Mucosa of descending colon (tissue), 3 donors: ENCODE results near the gene EFHC2. TPM values are rescaled to one million over a fixed set of nuclear protein-coding genes. Genes with fewer than 3 reads are reported as not detected.

Experiments
- ATAC-seq: fragments of 200-7000 bp; cut with Tn5 transposase; one replicate; pipeline ENCODE4 v1.9.1; 2020; ENCODE audit warnings: mild to moderate bottlenecking, moderate library complexity
- DNase-seq, 3 donors: peaks; one replicate each; pipeline ENCODE4 v3.0.0-alpha.2; 2020
- H3K36me3 ChIP-seq: fragments of 200-600 bp; one replicate; pipeline ENCODE4 v1.8.0; 2021; ENCODE audit warnings: low read depth, mild to moderate bottlenecking
- H3K4me1 ChIP-seq: fragments of 200-600 bp; one replicate; pipeline ENCODE4 v1.8.0; 2021; ENCODE audit warnings: low read depth, mild to moderate bottlenecking
- H3K4me3 ChIP-seq: fragments of 200-600 bp; one replicate; pipeline ENCODE4 v1.8.0; 2021; ENCODE audit warnings: mild to moderate bottlenecking
- H3K9me3 ChIP-seq: fragments of 200-600 bp; one replicate; pipeline ENCODE4 v1.8.0; 2021; ENCODE audit warnings: mild to moderate bottlenecking
- intact Hi-C, 2 donors: fragments of 100-400 bp; cut with DNase I in 1 of 2; cut with micrococcal nuclease in 1 of 2; formaldehyde crosslinking; loops; one replicate each; pipeline versions ENCODE4 v1.11.0 to v1.11.1; 2022; cut with DNase I, micrococcal nuclease
- total RNA-seq, 3 donors: library from RNA; stranded (reverse); fragmentation: NEBNext Ultra II Directional in 2 of 3; extraction: Animal tissue kit (Norgen Biotek cat#: 25700) in 2 of 3; gene quantifications; one replicate each; pipeline versions ENCODE4 v1.2.1 to v1.2.4, GENCODE V29; 2021 to 2023
- TF ChIP-seq, protein P1 (sequence below): fragments of 200-600 bp; IDR thresholded peaks from one replicate; pipeline ENCODE4 v1.8.0; 2022; ENCODE audit warnings: antibody characterized with exemption, mild to moderate bottlenecking
- donor health status: DM: no; HTN: no; CAD: no; lungs with moderate emphysema.
- donor health status: DM: no; HTN: no; CAD: no.
- donor health status: DM: no; HTN: yes; CAD: no.

EFHC2 gene
- total RNA-seq, 3 donors from 2014 or later, result 0.78 to 3.0 (median 1.9) TPM

DNA sequence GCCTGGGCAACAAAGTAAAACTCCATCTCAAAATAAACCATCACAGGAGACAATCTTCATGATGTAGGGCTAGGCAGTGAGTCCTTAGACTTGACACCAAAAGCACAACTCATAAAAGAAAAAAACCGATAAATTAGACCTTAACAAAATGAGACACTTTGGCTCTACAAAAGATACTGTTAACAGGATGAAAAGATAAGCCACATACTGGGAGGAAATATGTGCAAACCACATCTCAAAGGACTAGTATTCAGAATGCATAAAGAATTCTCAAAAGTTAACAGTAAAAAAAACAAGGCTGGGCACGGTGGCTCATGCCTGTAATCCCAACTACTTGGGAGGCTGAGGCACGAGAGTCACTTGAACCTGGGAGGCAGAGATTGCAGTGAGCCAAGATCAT is 13.2 kb downstream of the EFHC2 start:
- intact Hi-C loops, result no loop called here
- Histone ChIP-seq H3K36me3 (no peaks in the 10 kb centered on the region), H3K9me3 (no peaks in the 10 kb centered on the region), H3K4me3 (no peak overlapping the region), H3K4me1 (no peaks in the 10 kb centered on the region)
- no peak for DNase-seq
- TF ChIP-seq, protein P1, sequence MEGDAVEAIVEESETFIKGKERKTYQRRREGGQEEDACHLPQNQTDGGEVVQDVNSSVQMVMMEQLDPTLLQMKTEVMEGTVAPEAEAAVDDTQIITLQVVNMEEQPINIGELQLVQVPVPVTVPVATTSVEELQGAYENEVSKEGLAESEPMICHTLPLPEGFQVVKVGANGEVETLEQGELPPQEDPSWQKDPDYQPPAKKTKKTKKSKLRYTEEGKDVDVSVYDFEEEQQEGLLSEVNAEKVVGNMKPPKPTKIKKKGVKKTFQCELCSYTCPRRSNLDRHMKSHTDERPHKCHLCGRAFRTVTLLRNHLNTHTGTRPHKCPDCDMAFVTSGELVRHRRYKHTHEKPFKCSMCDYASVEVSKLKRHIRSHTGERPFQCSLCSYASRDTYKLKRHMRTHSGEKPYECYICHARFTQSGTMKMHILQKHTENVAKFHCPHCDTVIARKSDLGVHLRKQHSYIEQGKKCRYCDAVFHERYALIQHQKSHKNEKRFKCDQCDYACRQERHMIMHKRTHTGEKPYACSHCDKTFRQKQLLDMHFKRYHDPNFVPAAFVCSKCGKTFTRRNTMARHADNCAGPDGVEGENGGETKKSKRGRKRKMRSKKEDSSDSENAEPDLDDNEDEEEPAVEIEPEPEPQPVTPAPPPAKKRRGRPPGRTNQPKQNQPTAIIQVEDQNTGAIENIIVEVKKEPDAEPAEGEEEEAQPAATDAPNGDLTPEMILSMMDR, result no peak
- ATAC-seq, result no peak

DNA sequence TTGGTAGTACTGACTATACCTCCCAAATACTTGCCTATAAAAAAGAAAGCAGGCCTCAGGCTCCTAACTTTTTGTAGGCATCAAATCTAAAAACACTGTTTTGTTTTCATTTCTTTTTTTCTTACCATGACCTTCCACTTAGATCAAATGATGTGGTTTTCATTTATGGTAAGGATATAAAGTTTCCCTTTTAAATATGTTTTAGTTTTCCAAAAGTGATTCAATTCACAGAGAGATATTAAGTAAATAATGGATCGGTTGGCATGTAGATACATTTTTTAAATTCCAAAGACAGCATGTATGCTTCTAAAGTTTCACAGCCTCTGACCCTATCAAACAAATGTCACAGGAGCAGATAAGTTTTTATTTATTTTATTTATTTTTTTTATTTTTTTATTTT is 23.9 kb downstream of the EFHC2 start:
- ATAC-seq, result no peak
- DNase-seq, result no peak

DNA sequence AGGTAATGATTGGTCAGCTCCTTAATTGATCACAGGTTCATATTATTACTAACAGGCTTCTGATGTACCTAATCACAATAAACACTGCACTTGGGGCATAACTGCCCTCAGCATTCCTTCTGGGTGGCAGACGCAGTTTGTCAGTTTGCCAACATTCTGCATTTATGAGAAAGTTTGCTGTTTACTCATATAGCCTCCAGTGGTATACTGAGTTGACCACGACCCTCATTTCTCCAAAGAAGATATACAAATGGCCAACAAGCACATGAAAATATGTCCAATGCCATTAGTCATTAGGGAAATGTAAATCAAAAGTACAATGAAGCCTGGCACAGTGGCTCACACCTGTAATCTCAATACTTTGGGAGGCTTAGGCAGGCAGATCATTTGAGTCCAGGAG is 26.3 kb downstream of the EFHC2 start:
- Histone ChIP-seq H3K36me3 (no peaks in the 10 kb centered on the region), H3K9me3 (no peaks in the 10 kb centered on the region), H3K4me1 (no peaks in the 10 kb centered on the region), H3K4me3 (no peak overlapping the region)
- TF ChIP-seq, protein P1, result no peak
- ATAC-seq, result no peak
- no peak for DNase-seq
- intact Hi-C loops, result no loop called here

More for the DNA sequence above, 23.9 kb downstream of the EFHC2 start:
- no peak overlapping the region for H3K4me3 ChIP-seq
- no peaks in the 10 kb centered on the region for H3K9me3 ChIP-seq
- H3K4me1 ChIP-seq, result no peaks in the 10 kb centered on the region
- intact Hi-C loops, result no loop called here
- H3K36me3 ChIP-seq, result no peaks in the 10 kb centered on the region
- TF ChIP-seq, protein P1, result no peak

DNA sequence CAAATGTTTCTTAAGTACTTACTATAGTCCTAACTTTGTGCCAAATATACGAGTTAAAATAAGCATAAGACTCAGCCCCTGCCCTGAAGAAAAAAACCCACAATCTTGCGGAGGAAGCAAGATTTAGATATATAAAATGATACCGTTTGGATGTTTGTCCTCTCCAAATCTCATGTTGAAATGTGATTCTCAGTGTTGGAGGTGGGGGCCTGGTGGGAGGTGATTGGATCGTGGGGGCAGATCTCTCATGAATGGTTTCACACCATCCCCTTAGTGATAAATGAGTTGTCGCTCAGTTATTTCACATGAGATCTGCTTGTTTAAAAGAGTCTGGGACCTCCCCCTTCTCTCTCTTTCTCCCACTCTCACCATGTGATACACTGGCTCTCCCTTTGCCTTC is 28.7 kb downstream of the EFHC2 start:
- H3K9me3 ChIP-seq, result no peaks in the 10 kb centered on the region
- DNase-seq (no peak), ATAC-seq (no peak)
- no peaks in the 10 kb centered on the region for H3K36me3 ChIP-seq
- intact Hi-C loops, result no loop called here
- H3K4me3 ChIP-seq, result no peak overlapping the region
- TF ChIP-seq, protein P1, result no peak
- H3K4me1 ChIP-seq, result no peaks in the 10 kb centered on the region

DNA sequence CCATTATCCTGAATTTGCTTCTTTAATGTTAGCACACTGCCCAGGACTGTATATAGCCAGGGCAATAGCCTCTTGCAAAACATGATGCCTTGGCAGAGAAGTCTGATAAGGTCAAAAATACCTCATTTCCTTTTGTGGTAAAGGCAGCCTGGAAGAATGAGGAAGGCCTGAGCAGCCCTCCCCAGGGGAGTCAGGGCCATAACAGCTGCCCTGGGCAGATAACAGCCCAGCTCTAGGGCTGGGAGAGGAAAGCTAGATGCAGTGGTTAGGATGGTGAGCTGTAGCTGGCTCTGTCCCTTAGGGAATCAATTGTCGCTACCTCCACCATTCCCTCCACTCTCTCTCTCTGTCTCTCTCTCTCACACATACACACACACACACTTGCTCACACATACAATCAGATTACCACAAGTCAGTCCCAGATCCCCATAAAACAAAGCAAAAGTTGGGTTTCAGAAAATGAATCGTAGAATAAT is 29.2 kb downstream of the EFHC2 start:
- Histone ChIP-seq H3K4me1 (no peaks in the 10 kb centered on the region), H3K4me3 (no peak overlapping the region), H3K36me3 (no peaks in the 10 kb centered on the region), H3K9me3 (no peaks in the 10 kb centered on the region)
- DNase-seq (peak in 1 of 3 donors; percentile 11), ATAC-seq (peak; percentile 93)
- intact Hi-C loops, result no loop called here
- TF ChIP-seq, protein P1, result no peak

DNA sequence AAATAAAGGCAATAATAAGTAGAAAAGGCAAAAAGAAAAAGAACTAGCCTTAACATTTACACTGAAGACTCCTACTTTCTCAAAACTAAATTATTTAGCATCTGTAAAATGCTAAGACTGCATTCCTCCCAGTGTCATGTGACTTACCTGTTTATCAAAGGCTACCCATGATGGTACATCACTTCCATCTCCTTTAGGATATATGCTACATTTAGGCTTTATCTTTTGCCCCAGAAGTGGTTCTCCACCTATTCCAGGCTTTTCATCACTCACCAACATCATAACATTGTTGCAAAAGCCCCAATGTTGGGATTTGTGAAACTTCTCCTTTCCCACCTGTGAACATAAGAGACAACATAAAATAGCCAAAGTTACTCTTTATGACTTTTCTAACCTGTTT is 31.1 kb downstream of the EFHC2 start:
- ATAC-seq, result no peak
- Histone ChIP-seq H3K36me3 (no peaks in the 10 kb centered on the region), H3K9me3 (no peaks in the 10 kb centered on the region), H3K4me1 (no peaks in the 10 kb centered on the region), H3K4me3 (no peak overlapping the region)
- intact Hi-C loops, result no loop called here
- TF ChIP-seq, protein P1, result no peak
- DNase-seq, result no peak
